ENCODE measurements around the gene SFT2D1. TPM values are rescaled to one million over a fixed set of nuclear protein-coding genes. Genes with fewer than 3 reads are reported as not detected.
"Not testable (repeated sequence)": the region's sequence is repeated elsewhere in the genome, so short reads cannot be mapped to it uniquely, and the experiment has no call there.

Gene SFT2D1
- total RNA-seq, 4 donors from 2014 or later, result 34.8 to 45.3 (median 37.1) TPM

DNA sequence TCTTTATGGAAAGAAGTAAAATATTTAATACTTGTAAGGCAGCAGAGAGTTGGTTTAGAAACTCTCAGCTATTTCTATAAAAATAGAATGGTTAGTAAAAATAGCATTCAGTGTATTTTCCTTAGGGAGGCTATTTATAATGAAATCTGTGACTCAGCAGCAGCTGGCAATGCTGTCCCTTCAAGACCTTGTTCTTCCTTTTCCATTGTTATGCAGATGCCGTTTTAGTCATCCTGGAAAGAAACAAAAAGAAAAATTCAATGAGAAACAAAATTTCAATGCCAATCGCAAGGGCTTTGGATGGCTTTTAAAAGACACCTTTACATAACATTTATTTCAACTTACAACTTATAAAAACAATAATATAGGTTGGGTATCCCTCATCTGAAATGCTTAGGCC is 22.9 kb upstream of the SFT2D1 start:
- no peak overlapping the region for H3K4me3 ChIP-seq
- no peak for DNase-seq
- 18 to 22% methylated on average over 2 of the region's 2 CpGs for WGBS, 2 donors
- TF ChIP-seq POLR2A (IDR thresholded peaks at IDR 0.05), result no peak
- TF ChIP-seq, protein P1, sequence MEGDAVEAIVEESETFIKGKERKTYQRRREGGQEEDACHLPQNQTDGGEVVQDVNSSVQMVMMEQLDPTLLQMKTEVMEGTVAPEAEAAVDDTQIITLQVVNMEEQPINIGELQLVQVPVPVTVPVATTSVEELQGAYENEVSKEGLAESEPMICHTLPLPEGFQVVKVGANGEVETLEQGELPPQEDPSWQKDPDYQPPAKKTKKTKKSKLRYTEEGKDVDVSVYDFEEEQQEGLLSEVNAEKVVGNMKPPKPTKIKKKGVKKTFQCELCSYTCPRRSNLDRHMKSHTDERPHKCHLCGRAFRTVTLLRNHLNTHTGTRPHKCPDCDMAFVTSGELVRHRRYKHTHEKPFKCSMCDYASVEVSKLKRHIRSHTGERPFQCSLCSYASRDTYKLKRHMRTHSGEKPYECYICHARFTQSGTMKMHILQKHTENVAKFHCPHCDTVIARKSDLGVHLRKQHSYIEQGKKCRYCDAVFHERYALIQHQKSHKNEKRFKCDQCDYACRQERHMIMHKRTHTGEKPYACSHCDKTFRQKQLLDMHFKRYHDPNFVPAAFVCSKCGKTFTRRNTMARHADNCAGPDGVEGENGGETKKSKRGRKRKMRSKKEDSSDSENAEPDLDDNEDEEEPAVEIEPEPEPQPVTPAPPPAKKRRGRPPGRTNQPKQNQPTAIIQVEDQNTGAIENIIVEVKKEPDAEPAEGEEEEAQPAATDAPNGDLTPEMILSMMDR (IDR thresholded peaks at IDR 0.05), result no peak
- peaks cover 0 to 57% (median 0%) of the 10 kb centered on the region in 3 donors for H3K36me3 ChIP-seq
- intact Hi-C loops (cut with DNase I), result no loop called here
- peak overlapping the region in 1 of 4 donors; percentile 56 for H3K27ac ChIP-seq
- H3K4me1 ChIP-seq, result peaks cover 0 to 15% (median 0%) of the 10 kb centered on the region in 3 donors
- H3K27me3 ChIP-seq, result no peaks in the 10 kb centered on the region
- H3K9me3 ChIP-seq, result no peaks in the 10 kb centered on the region

DNA sequence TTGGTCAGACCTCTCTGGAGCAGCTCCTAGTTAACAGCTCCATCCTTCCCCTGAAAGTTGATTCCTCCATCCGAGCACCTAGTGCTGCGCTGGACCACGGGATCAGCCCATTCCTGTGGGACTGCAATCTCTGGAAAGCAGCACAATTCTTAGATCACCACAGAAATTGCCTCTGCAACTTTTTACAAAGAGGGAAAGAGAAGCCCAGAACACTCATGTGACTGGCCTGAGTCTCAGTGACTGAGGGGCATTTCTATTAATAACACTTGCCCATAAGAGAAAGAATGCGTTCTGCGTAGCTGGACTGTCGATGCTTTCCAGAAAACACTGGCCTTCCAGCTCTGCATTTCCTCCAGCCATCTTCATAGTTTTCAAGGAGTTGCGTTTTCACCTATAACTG is 22.1 kb upstream of the SFT2D1 start:
- 68 to 72% methylated on average over 7 of the region's 7 CpGs for WGBS, 2 donors
- Histone ChIP-seq H3K9me3 (no peaks in the 10 kb centered on the region), H3K27me3 (no peaks in the 10 kb centered on the region), H3K36me3 (peaks cover 0 to 53% (median 0%) of the 10 kb centered on the region in 3 donors), H3K27ac (peak overlapping the region in 2 of 4 donors; percentile 27 to 56), H3K4me1 (peaks cover 0 to 15% (median 0%) of the 10 kb centered on the region in 3 donors), H3K4me3 (no peak overlapping the region)
- DNase-seq, result no peak
- intact Hi-C loops (cut with DNase I), result no loop called here
- TF ChIP-seq, protein P1 (IDR thresholded peaks at IDR 0.05), result no peak
- TF ChIP-seq POLR2A (IDR thresholded peaks at IDR 0.05), result no peak

DNA sequence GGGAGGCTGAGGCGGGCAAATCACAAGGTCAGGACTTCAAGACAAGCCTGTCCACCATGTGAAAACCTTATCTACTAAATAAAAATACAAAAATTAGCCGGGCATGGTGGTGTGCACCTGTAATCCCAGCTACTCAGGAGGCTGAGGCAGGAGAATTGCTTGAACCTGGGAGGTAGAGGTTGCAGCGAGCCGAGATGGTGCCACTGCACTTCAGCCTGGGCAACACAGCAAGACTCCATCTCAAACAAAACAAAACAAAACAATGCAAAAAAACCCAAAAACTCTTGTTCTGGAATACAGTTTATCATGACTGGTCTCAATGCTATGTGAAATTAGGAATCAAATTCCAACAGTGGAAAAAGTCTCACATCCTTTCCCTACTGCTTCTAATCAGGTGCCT is 20.1 kb upstream of the SFT2D1 start:
- H3K4me1 ChIP-seq, result peaks cover 0 to 15% (median 0%) of the 10 kb centered on the region in 3 donors
- WGBS, 2 donors, result 93 to 96% methylated on average over 4 of the region's 4 CpGs
- intact Hi-C loops (cut with DNase I); H3K4me3 ChIP-seq; H3K9me3 ChIP-seq; DNase-seq; H3K27me3 ChIP-seq; H3K27ac ChIP-seq: not testable (repeated sequence)
- peaks cover 0 to 46% (median 0%) of the 10 kb centered on the region in 3 donors for H3K36me3 ChIP-seq

DNA sequence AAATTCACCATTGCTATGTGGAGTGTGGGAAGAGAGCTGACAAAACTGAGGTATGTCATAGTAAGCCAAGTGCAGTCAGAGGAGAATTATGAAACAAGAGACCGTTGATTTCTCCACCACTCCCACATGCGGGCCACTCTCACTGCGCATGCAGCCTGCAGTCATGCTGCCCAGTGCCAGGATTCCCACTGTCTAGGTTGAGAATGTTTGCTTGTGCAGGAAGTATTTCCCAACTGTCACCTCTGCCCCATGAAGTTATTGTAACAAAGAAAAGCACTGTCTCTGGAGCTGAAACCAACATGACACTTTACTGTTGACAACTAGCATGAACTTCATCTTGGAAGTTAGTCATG is 18.7 kb upstream of the SFT2D1 start:
- no peak for DNase-seq
- WGBS, 2 donors, result 55 to 81% methylated on average over 3 of the region's 3 CpGs
- intact Hi-C loops (cut with DNase I), result no loop called here
- Histone ChIP-seq H3K27ac (no peak overlapping the region), H3K36me3 (peaks cover 0 to 34% (median 0%) of the 10 kb centered on the region in 3 donors), H3K4me3 (no peak overlapping the region), H3K4me1 (peaks cover 0 to 15% (median 0%) of the 10 kb centered on the region in 3 donors), H3K27me3 (peaks cover 0 to 3% (median 0%) of the 10 kb centered on the region in 4 donors), H3K9me3 (no peaks in the 10 kb centered on the region)
- TF ChIP-seq POLR2A (IDR thresholded peaks at IDR 0.05), result no peak
- TF ChIP-seq, protein P1 (IDR thresholded peaks at IDR 0.05), result no peak

DNA sequence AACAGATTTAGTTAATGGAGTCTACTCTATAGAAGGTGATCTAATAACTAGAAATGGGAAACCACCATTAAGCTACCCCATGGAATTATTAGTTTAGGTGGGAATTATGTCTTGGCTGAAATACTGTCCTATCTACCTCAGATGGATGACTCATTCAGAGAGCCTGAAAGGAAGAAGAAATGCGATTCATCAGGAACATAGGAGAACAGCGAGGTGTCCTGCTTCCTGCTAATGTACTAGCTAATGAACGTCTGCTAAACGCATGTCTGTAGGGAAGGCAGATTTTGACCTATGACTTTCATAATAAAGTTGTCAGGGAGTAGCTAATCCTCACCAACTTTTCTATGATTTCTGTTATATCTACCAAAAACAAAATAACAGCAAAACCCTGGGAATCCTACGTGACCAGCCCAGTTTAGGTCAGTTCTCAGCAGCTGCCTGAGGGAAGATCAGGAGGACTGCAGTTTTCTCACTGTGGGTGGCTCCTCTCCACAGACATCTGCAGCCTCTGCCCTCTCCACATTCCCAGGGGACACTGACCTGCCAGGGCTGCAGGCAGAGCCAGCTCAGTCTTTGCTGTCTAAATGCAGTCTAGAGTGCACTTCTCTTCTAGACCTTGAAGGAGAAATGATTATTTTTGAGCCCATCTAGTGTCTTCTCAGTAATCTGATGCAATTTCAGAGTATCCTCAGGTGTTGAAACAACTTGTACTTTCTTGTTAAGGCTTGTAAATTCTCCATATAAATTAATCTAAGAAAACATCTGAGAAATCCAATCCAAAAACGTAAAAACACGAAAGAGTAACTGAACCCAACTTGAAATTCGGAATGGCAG is 18.1 kb upstream of the SFT2D1 start:
- Histone ChIP-seq H3K4me3 (no peak overlapping the region), H3K27ac (no peak overlapping the region), H3K27me3 (peaks cover 0 to 6% (median 0%) of the 10 kb centered on the region in 4 donors), H3K36me3 (peaks cover 0 to 28% (median 0%) of the 10 kb centered on the region in 3 donors), H3K4me1 (peaks cover 0 to 11% (median 0%) of the 10 kb centered on the region in 3 donors), H3K9me3 (no peaks in the 10 kb centered on the region)
- TF ChIP-seq, protein P1 (IDR thresholded peaks at IDR 0.05), result no peak
- TF ChIP-seq POLR2A (IDR thresholded peaks at IDR 0.05), result no peak
- 45 to 69% methylated on average over 8 of the region's 8 CpGs for WGBS, 2 donors
- no peak for DNase-seq
- intact Hi-C loops (cut with DNase I), result no loop called here
